ENCODE results near the gene GH1.
A peak's percentile ranks its signal among the peaks of the same experiment; 100 is the strongest.
"Not testable (repeated sequence)": the region's sequence is repeated elsewhere in the genome, so short reads cannot be mapped to it uniquely, and the experiment has no call there.

GH1 gene

GRCh38 chr17:63919311-63919723, 678 bp upstream of the GH1 start:
- no peaks in the 10 kb centered on the region for H3K9me3 ChIP-seq (ENCODE audit: low read length)
- peak overlapping the region; percentile 26 for H3K4me3 ChIP-seq (ENCODE audit: low read depth, low read length, poor library complexity, severe bottlenecking)
- no peaks in the 10 kb centered on the region; the same call in 1 of the 2 replicates for H3K27me3 ChIP-seq (ENCODE audit: insufficient read depth, low read length)
- H3K36me3 ChIP-seq (ENCODE audit: insufficient read depth, low read length) = no peaks in the 10 kb centered on the region
- H3K4me2 ChIP-seq (ENCODE audit: low read length) = peak overlapping the region; percentile 57
- H3K27ac ChIP-seq (ENCODE audit: low read depth, low read length, poor library complexity, severe bottlenecking) = peak overlapping the region; percentile 86
- H3F3A ChIP-seq (ENCODE audit: insufficient read depth, low read length) = no peaks in the 10 kb centered on the region
- no peaks in the 10 kb centered on the region for H4K20me1 ChIP-seq (ENCODE audit: insufficient read depth, low read length)
- H3K4me1 ChIP-seq (ENCODE audit: insufficient read depth, low read length, severe bottlenecking) = peaks cover 64% of the 10 kb centered on the region
- TF ChIP-seq CTCF (IDR thresholded peaks at IDR 0.05; ENCODE audit: low read length) (peak; percentile 95), EZH2 (IDR thresholded peaks at IDR 0.05; ENCODE audit: borderline replicate concordance, low read length) (no peak)
- no peak overlapping the region for H2AFZ ChIP-seq (ENCODE audit: low read length)
- no peaks in the 10 kb centered on the region for H3K9me2 ChIP-seq (ENCODE audit: low read depth, low read length)
- H3K79me2 ChIP-seq (ENCODE audit: insufficient read depth, low read length) = no peaks in the 10 kb centered on the region
- H3K9ac ChIP-seq (ENCODE audit: low read length) = peak overlapping the region; percentile 45; the same call in 1 of the 2 replicates

- Histone ChIP-seq H3F3A (ENCODE audit: insufficient read depth, low read length) (no peaks in the 10 kb centered on the region), H3K4me1 (ENCODE audit: insufficient read depth, low read length, severe bottlenecking) (peaks cover 55% of the 10 kb centered on the region), H3K4me2 (ENCODE audit: low read length) (no peak overlapping the region), H3K9ac (ENCODE audit: low read length) (no peak overlapping the region), H3K36me3 (ENCODE audit: insufficient read depth, low read length) (no peaks in the 10 kb centered on the region), H4K20me1 (ENCODE audit: insufficient read depth, low read length) (no peaks in the 10 kb centered on the region), H3K9me3 (ENCODE audit: low read length) (no peaks in the 10 kb centered on the region), H2AFZ (ENCODE audit: low read length) (no peak overlapping the region), H3K4me3 (ENCODE audit: low read depth, low read length, poor library complexity, severe bottlenecking) (no peak overlapping the region), H3K27me3 (ENCODE audit: insufficient read depth, low read length) (no peaks in the 10 kb centered on the region; the same call in 1 of the 2 replicates), H3K27ac (ENCODE audit: low read depth, low read length, poor library complexity, severe bottlenecking) (no peak overlapping the region), H3K9me2 (ENCODE audit: low read depth, low read length) (no peaks in the 10 kb centered on the region), H3K79me2 (ENCODE audit: insufficient read depth, low read length) (no peaks in the 10 kb centered on the region)
- TF ChIP-seq EZH2 (IDR thresholded peaks at IDR 0.05; ENCODE audit: borderline replicate concordance, low read length) = no peak
Measured at GRCh38 chr17:63918305-63918704, 334 bp downstream of the GH1 start.

- Histone ChIP-seq H3K79me2 (ENCODE audit: insufficient read depth, low read length) (no peaks in the 10 kb centered on the region), H3K27me3 (ENCODE audit: insufficient read depth, low read length) (no peaks in the 10 kb centered on the region; the same call in 1 of the 2 replicates), H3K9ac (ENCODE audit: low read length) (no peak overlapping the region), H3K9me2 (ENCODE audit: low read depth, low read length) (no peaks in the 10 kb centered on the region), H2AFZ (ENCODE audit: low read length) (no peak overlapping the region), H3F3A (ENCODE audit: insufficient read depth, low read length) (no peaks in the 10 kb centered on the region), H3K9me3 (ENCODE audit: low read length) (no peaks in the 10 kb centered on the region), H4K20me1 (ENCODE audit: insufficient read depth, low read length) (no peaks in the 10 kb centered on the region), H3K36me3 (ENCODE audit: insufficient read depth, low read length) (no peaks in the 10 kb centered on the region), H3K4me2 (ENCODE audit: low read length) (no peak overlapping the region), H3K4me3 (ENCODE audit: low read depth, low read length, poor library complexity, severe bottlenecking) (no peak overlapping the region), H3K27ac (ENCODE audit: low read depth, low read length, poor library complexity, severe bottlenecking) (no peak overlapping the region), H3K4me1 (ENCODE audit: insufficient read depth, low read length, severe bottlenecking) (peaks cover 48% of the 10 kb centered on the region)
- no peak for TF ChIP-seq CTCF (IDR thresholded peaks at IDR 0.05; ENCODE audit: low read length)
- no peak for TF ChIP-seq EZH2 (IDR thresholded peaks at IDR 0.05; ENCODE audit: borderline replicate concordance, low read length)
Measured at GRCh38 chr17:63917646-63918045, 993 bp downstream of the GH1 start.

- not testable (repeated sequence) for H3F3A ChIP-seq (ENCODE audit: insufficient read depth, low read length); H3K27me3 ChIP-seq (ENCODE audit: insufficient read depth, low read length); H3K9me3 ChIP-seq (ENCODE audit: low read length); H3K9me2 ChIP-seq (ENCODE audit: low read depth, low read length); H2AFZ ChIP-seq (ENCODE audit: low read length); H3K79me2 ChIP-seq (ENCODE audit: insufficient read depth, low read length); H4K20me1 ChIP-seq (ENCODE audit: insufficient read depth, low read length); H3K4me3 ChIP-seq (ENCODE audit: low read depth, low read length, poor library complexity, severe bottlenecking); H3K36me3 ChIP-seq (ENCODE audit: insufficient read depth, low read length); H3K9ac ChIP-seq (ENCODE audit: low read length); H3K4me2 ChIP-seq (ENCODE audit: low read length); H3K27ac ChIP-seq (ENCODE audit: low read depth, low read length, poor library complexity, severe bottlenecking)
- peaks cover 44% of the 10 kb centered on the region for H3K4me1 ChIP-seq (ENCODE audit: insufficient read depth, low read length, severe bottlenecking)
Measured at GRCh38 chr17:63917206-63917605, 1.4 kb downstream of the GH1 start.

All from OCI-LY1 (cell line).